Breast epithelium (tissue), 4 donors: ENCODE results near the gene IL19. TPM values are rescaled to one million over a fixed set of nuclear protein-coding genes. Genes with fewer than 3 reads are reported as not detected.

Experiments used
- DNase-seq, 2 donors: peaks; one replicate each; pipeline ENCODE4 v3.0.0-alpha.2; 2019; ENCODE audit warnings: low spot score in 2 of 2
- H3K27ac ChIP-seq, 2 donors: fragments of 200-600 bp; sonication (generic) in 1 of 2; one replicate each; pipeline ENCODE4 v1.5.1; 2016 to 2019; ENCODE audit warnings: mild to moderate bottlenecking in 1 of 2
- H3K27me3 ChIP-seq, 2 donors: fragments of 200-600 bp; sonication (generic) in 1 of 2; one replicate each; pipeline versions ENCODE4 v1.5.1 to v1.6.0; 2017 to 2019; ENCODE audit warnings: control low read depth in 1 of 2, mild to moderate bottlenecking in 1 of 2
- H3K36me3 ChIP-seq: fragments of 200-600 bp; one replicate; pipeline ENCODE4 v1.5.1; 2019
- H3K4me1 ChIP-seq, 2 donors: fragments of 200-600 bp; sonication (generic); one replicate each; pipeline ENCODE4 v1.5.1; 2016 to 2019; ENCODE audit warnings: control low read depth in 1 of 2
- H3K4me3 ChIP-seq, 3 donors: fragments of 200-600 bp; sonication (generic); 1 replicate in 2 of 3; 2 replicates in 1 of 3; pipeline ENCODE4 v1.5.1; 2016 to 2019; ENCODE audit warnings: mild to moderate bottlenecking in 3 of 3, moderate library complexity in 2 of 3
- H3K9me3 ChIP-seq, 2 donors: fragments of 200-600 bp; sonication (generic) in 1 of 2; one replicate each; pipeline ENCODE4 v1.5.1; 2016 to 2019; ENCODE audit warnings: control low read depth in 1 of 2
- POLR2A ChIP-seq: fragments of 450-650 bp; IDR thresholded peaks from one replicate; pipeline ENCODE4 v1.6.1; 2016; ENCODE audit warnings: antibody characterized with exemption, mild to moderate bottlenecking, moderate library complexity
- POLR2AphosphoS5 ChIP-seq, 3 donors: sonication (generic); formaldehyde crosslinking; IDR thresholded peaks; one replicate each; pipeline ENCODE4 v1.6.1; 2017; ENCODE audit warnings: antibody characterized with exemption in 3 of 3
- intact Hi-C: fragments of 100-400 bp; cut with DNase I; formaldehyde crosslinking; loops from one replicate; pipeline ENCODE4 v1.15.1; 2023; ENCODE audit warnings: low total_unique reads
- total RNA-seq, 3 donors: library from RNA; depleted of rRNA; stranded (reverse); fragments of >200 nt; gene quantifications; one replicate each; pipeline ENCODE4 v1.1.0, GENCODE V29; 2016
- TF ChIP-seq, protein P1 (sequence below), 3 donors: fragments of 450-650 bp; IDR thresholded peaks; one replicate each; pipeline ENCODE4 v1.5.1; 2016 to 2017; ENCODE audit warnings: antibody characterized with exemption in 3 of 3, mild to moderate bottlenecking in 3 of 3, moderate library complexity in 3 of 3

The IL19 gene
- total RNA-seq, 3 donors from 2014 or later, result not detected

- H3K27ac ChIP-seq, result peak within 1 kb of the TSS; percentile 68 to 71
These were observed 94.5 kb downstream of the IL19 start, which contains the start of gene IL20 for GRCh38 chr1:206864939-206865671. IL20 (plus strand) TSS chr1:206865623; CDS start chr1:206865853, 230 bp downstream.

DNA sequence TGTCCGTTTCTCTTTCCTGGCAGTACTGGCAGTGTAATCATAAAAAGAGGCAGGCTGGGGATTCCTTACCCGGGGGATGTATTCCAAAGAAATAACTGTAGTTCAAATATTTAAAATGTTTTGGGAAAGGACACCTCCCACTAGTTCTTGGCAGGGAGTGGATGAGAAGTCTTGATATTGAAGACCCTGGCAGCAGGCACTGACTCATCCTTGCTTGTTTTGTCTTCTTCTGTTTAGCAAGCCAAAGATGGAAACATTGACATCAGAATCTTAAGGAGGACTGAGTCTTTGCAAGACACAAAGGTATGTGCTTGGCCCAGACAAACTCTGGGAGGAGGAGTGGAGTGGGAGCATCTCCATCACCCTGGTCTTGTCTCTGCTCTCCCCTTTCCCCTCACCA is 95.5 kb downstream of the IL19 start:
- intact Hi-C loops, result no loop called here
- H3K9me3 ChIP-seq, result no peaks in the 10 kb centered on the region
- H3K4me1 ChIP-seq, result no peaks in the 10 kb centered on the region
- H3K4me3 ChIP-seq, result no peak overlapping the region
- TF ChIP-seq POLR2AphosphoS5 (IDR thresholded peaks at IDR 0.05) (no peak), POLR2A (no peak)
- TF ChIP-seq, protein P1, sequence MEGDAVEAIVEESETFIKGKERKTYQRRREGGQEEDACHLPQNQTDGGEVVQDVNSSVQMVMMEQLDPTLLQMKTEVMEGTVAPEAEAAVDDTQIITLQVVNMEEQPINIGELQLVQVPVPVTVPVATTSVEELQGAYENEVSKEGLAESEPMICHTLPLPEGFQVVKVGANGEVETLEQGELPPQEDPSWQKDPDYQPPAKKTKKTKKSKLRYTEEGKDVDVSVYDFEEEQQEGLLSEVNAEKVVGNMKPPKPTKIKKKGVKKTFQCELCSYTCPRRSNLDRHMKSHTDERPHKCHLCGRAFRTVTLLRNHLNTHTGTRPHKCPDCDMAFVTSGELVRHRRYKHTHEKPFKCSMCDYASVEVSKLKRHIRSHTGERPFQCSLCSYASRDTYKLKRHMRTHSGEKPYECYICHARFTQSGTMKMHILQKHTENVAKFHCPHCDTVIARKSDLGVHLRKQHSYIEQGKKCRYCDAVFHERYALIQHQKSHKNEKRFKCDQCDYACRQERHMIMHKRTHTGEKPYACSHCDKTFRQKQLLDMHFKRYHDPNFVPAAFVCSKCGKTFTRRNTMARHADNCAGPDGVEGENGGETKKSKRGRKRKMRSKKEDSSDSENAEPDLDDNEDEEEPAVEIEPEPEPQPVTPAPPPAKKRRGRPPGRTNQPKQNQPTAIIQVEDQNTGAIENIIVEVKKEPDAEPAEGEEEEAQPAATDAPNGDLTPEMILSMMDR (IDR thresholded peaks at IDR 0.05), result no peak
- H3K27me3 ChIP-seq, result no peaks in the 10 kb centered on the region
- H3K36me3 ChIP-seq, result no peaks in the 10 kb centered on the region
- peak overlapping the region in 1 of 2 donors; percentile 68 for H3K27ac ChIP-seq
- no peak for DNase-seq

More at GRCh38 chr1:206864939-206865671, 94.5 kb downstream of the IL19 start, which contains the start of gene IL20:
- no peaks in the 10 kb centered on the region for H3K36me3 ChIP-seq
- intact Hi-C loops, result no loop called here
- no peaks in the 10 kb centered on the region for H3K4me1 ChIP-seq
- peak; percentile 86 to 93 for DNase-seq
- H3K27me3 ChIP-seq, result no peaks in the 10 kb centered on the region
- TF ChIP-seq, protein P1 (IDR thresholded peaks at IDR 0.05), result peak; percentile 56 to 89 (median 73)
- TF ChIP-seq POLR2A, result no peak
- peak in 2 of 3 donors; percentile 42 to 67 for TF ChIP-seq POLR2AphosphoS5 (IDR thresholded peaks at IDR 0.05)
- no peak within 1 kb of the TSS for H3K4me3 ChIP-seq
- no peaks in the 10 kb centered on the region for H3K9me3 ChIP-seq

GRCh38 chr1:206867239-206867638 is 96.7 kb downstream of the IL19 start:
- H3K4me1 ChIP-seq, result no peaks in the 10 kb centered on the region
- intact Hi-C loops, result no loop called here
- no peak for DNase-seq
- TF ChIP-seq, protein P1 (IDR thresholded peaks at IDR 0.05), result no peak
- TF ChIP-seq POLR2A (no peak), POLR2AphosphoS5 (IDR thresholded peaks at IDR 0.05) (no peak)
- no peaks in the 10 kb centered on the region for H3K27me3 ChIP-seq
- H3K9me3 ChIP-seq, result no peaks in the 10 kb centered on the region
- no peak overlapping the region for H3K4me3 ChIP-seq
- H3K36me3 ChIP-seq, result no peaks in the 10 kb centered on the region
- H3K27ac ChIP-seq, result no peak overlapping the region

GRCh38 chr1:206867716-206868115 is 97.1 kb downstream of the IL19 start:
- Histone ChIP-seq H3K27me3 (no peaks in the 10 kb centered on the region), H3K4me3 (no peak overlapping the region), H3K36me3 (no peaks in the 10 kb centered on the region), H3K9me3 (no peaks in the 10 kb centered on the region), H3K4me1 (no peaks in the 10 kb centered on the region), H3K27ac (no peak overlapping the region)
- no peak for TF ChIP-seq POLR2AphosphoS5 (IDR thresholded peaks at IDR 0.05)
- TF ChIP-seq POLR2A, result no peak
- TF ChIP-seq, protein P1 (IDR thresholded peaks at IDR 0.05), result no peak
- intact Hi-C loops, result no loop called here
- no peak for DNase-seq

GRCh38 chr1:206868264-206868663 is 97.7 kb downstream of the IL19 start:
- intact Hi-C loops, result no loop called here
- TF ChIP-seq, protein P1 (IDR thresholded peaks at IDR 0.05), result no peak
- TF ChIP-seq POLR2AphosphoS5 (IDR thresholded peaks at IDR 0.05) (no peak), POLR2A (no peak)
- H3K27me3 ChIP-seq, result no peaks in the 10 kb centered on the region
- no peak overlapping the region for H3K27ac ChIP-seq
- H3K9me3 ChIP-seq, result no peaks in the 10 kb centered on the region
- H3K36me3 ChIP-seq, result no peaks in the 10 kb centered on the region
- H3K4me1 ChIP-seq, result no peaks in the 10 kb centered on the region
- H3K4me3 ChIP-seq, result no peak overlapping the region
- DNase-seq, result no peak
